Measurements from ENCODE around the gene GPRC6A.

- TF ChIP-seq CTCF (IDR thresholded peaks at IDR 0.05 in 8 of 11, conservative IDR thresholded peaks at IDR 0.05 in 3 of 11) (no peak), POLR2AphosphoS5 (IDR thresholded peaks at IDR 0.05) (no peak)
These were observed at the start of gene GPRC6A for GRCh38 chr6:116828983-116829382.

Measured in spleen (tissue), 7 donors.